ENCODE results near the gene CYP27C1. TPM values are rescaled to one million over a fixed set of nuclear protein-coding genes. Genes with fewer than 3 reads are reported as not detected.
A peak's percentile ranks its signal among the peaks of the same experiment; 100 is the strongest.
"Not testable (repeated sequence)": the region's sequence is repeated elsewhere in the genome, so short reads cannot be mapped to it uniquely, and the experiment has no call there.

The CYP27C1 gene
- polyA plus RNA-seq, 3 donors, result 5.3 to 11.5 (median 9.5) TPM

DNA sequence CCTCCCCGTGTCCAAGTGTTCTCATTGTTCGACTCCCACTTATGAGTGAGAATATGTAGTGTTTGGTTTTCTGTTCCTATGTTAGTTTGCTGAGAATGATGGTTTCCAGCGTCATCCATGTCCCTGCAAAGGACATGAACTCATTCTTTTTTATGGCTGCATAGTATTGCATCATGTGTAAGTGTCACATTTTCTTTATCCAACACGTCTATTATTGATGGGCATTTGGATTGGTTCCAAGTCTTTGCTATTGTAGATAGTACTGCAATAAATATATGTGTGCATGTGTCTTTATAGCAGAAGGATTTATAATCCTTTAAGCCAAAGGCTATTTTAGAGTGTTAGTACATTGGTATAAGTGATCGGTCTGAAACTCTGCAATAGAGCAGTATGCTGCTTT is 4.0 kb upstream of the CYP27C1 start:
- DNase-seq, result not testable (repeated sequence)

DNA sequence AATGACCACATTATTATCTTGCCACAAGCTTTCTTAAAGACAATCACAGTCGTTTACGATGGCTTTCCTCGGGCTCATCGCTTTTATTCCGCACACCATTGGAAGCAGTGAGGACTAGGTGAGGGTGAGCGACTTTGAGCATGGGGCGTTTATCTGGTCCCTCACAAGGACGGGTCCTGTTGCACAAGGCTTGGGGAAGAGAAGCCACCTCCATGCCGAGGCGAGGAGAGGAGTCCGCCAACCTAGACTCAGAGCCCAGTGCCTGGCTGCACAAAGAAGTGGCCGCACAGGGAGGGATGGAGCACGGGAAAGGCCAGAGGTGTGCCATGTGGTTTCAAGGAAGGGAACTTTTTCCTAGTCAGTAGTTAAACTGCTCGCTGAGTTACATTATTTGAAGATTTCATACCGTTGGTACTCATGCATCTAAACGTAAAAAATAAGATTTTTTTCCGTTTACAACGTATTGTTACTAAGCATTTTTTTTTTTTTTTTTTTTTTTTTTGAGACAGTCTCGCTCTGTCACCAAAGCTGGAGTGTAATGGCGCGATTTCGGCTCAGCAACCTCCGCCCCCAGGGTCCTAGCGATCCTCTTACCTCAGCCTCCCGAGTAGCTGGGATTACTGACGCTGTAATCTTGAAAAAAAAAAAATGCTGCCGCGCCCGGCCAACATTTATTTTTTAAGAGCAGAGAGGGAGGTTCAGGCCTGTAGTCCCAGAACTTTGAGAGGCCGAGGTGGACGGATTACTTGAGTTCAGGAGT is 849 bp upstream of the CYP27C1 start:
- DNase-seq, result peak; percentile 54

DNA sequence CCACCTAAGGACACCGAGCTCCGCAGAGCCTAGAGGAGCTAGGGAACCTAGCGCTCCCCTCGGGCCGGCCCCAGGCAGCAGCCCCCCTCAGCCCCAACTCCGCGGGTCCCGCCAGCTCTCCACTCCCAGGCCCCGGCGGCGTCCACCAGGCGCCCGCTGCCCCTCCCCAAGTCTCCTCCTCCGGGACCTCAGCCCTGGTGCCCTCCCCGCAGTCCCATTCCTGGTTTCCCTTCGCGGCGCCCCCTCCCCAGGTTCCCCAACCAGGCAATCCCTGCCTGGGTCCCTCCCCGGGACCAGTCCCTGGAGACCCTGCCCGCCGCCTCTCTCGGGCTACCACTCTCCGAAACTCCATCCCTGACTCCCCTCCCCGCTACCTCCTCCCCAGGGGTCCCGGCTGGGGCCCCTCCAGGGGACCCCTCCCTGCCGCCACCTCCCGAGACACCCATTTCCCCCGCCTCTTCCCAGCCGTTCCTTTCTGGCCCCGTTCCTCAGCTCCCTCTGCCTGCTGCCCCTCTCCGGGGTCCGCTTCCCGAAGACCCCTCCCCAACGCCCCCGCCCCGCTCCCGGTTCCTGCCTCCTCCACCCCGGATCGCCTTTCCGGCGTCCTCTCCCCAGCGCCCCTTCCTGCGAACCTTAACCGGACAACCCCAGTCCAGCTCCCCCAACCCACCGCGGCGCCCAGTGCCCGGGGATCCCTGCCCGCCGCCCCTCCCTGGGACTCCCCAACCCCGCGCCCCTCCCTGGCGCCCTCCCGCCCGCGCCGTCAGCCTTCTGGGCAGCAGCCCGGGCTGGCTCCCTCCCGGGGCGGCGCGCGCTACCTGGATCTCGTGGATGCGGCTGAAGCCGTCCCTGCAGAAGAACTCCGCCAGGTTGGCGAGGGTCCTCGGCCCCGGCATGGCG is 678 bp downstream of the CYP27C1 start:
- peak; percentile 70 for DNase-seq

DNA sequence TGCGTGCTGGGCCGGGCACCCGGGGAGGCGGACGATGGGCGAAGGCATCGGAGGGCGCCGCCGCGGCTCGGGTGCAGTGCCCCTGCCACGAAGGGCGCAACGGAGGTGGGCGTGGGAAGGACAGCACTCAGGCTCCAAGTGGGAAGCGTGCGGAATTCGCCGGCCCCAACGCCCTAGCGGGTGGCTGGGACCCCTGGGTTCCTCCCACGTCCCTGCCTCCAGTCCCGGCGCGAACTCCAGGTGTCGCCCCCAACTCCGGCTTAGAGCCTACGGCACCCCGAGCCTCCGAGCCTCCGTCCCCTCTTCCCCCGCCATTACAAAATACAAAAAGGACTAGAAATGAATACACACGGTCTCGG is 1.3 kb downstream of the CYP27C1 start:
- DNase-seq, result no peak

GRCh38 chr2:127217470-127218325 is 2.4 kb downstream of the CYP27C1 start:
- DNase-seq, result no peak

DNA sequence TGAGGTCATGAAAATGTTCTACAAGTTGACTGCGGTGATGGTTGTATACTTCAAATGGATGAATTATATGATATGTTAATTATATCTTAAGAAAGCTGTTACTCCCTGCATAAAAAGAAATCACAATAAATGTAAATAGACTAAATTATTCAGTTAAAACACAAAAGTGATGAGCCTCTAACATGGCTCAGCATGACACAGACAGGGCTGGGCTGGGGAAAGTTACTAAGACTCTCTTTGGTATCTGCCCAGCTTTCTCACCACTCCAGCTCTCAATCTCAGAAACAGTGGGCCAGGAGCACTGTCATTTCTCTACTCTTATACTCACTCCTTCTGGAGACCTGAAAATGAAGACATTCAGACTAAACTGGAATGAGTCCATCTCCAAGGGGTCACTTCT is 3.5 kb downstream of the CYP27C1 start:
- no peak for DNase-seq

GRCh38 chr2:127216095-127216494 is 4.0 kb downstream of the CYP27C1 start:
- DNase-seq, result no peak

GRCh38 chr2:127214201-127214600 is 5.9 kb downstream of the CYP27C1 start:
- DNase-seq, result not testable (repeated sequence)

GRCh38 chr2:127208313-127208712 is 11.8 kb downstream of the CYP27C1 start:
- DNase-seq, result no peak

DNA sequence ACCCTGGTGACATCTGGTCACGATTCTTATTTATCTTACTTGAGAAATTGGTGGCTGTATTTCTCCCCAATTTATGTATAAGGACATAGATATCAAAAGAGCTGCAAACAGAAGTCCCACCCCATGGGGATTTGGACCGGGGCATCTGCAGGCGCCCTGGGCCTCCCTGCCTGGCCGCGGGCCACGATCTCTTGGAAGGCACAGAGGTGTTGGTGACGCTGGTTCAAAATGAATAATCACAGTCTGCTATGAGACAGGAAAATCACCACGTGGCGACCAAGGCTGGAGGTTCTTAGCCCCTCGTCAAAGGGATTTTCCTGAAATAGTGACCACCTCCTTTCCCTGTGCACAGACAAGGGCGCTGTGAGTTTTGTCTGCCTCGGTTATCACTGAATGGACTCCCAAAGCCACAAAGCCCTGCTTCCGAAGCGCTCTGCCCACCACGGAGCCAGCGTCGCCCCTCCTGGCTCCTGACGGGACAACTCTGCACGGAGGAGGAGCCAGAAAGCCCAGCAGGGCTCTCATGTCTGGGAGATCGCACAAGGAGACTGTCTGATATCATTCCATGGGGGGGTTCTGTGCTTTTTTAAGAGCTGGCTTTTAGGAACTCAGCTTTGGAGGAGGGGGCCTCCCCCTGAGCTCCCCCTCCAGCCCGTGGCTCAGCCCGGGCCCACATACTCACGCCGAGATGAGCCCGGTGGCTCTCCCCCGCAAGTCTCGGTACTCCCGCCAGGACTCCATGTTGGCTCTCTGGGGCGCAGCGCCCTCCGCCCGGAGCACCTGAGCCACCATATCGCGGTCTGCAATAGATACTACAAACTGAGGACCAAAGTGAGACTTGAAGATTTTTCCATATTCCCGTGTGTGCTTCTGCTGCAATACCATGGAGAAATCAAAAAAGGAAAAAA is 14.6 kb downstream of the CYP27C1 start:
- DNase-seq, result no peak

DNA sequence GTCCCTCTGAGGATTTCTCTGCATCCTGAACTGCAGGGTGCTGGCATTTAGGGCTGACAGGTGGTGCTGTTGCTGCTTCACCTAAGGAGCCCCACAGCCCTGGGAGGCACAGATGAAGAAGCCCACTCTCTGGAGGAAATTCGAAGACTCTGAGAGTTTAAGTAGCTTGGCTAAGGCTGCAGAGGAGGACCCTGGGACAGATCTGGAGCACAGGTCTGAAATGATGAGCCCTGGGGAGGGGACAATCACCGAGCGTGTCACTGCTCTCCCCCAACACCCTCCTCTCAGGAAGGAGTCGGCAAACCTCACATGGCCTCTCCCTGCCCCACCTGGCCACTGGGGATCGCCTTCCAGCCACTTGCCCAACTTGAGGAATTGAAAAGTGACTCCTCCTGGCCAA is 18.6 kb downstream of the CYP27C1 start:
- DNase-seq, result no peak

GRCh38 chr2:127200962-127201361 is 19.1 kb downstream of the CYP27C1 start:
- no peak for DNase-seq

DNA sequence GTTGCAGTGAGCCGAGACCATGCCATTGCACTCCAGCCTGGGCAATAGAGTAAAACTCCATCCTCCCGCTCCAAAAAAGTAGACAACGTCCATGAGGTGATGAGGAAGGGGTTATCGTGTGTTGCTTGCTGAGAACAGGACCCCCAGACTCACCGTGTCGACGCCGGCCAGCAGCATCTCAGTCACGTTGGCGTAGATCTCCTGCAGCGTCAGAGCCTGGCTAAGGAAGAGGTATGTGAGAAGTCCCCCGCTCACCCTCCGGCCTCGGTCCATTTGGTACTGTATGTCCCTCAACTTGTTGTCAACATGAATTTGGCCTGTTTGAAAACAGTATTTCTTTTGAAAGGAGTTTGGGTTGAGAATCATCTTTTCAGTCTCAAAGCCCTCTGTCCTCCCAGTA is 20.9 kb downstream of the CYP27C1 start:
- DNase-seq, result no peak

GRCh38 chr2:127197475-127198385 is 22.4 kb downstream of the CYP27C1 start:
- DNase-seq, result no peak

- no peak for DNase-seq
These were observed 23.1 kb downstream of the CYP27C1 start for GRCh38 chr2:127196998-127197397.

DNA sequence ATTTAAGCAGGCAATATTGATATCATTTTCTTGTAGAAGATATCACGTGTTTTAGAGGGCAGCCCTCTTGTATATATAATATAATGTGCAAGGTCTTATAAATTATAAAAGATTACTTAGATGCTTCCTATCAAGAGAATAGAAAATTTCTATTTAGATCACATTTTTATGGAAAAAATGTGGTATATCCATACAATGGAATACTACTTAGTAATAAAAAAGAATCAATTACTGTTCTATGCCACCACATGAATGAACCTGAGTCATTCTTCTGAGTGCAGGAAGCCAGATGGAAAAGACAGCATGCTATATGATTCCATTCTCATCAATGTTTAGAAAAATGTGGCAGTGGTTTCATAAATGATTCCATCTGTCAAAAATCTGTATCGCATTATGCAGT is 23.6 kb downstream of the CYP27C1 start:
- no peak for DNase-seq

- no peak for DNase-seq
These were observed 24.7 kb downstream of the CYP27C1 start for GRCh38 chr2:127195140-127196074.

- DNase-seq, result no peak
These were observed 25.7 kb downstream of the CYP27C1 start for GRCh38 chr2:127194447-127194846.

DNA sequence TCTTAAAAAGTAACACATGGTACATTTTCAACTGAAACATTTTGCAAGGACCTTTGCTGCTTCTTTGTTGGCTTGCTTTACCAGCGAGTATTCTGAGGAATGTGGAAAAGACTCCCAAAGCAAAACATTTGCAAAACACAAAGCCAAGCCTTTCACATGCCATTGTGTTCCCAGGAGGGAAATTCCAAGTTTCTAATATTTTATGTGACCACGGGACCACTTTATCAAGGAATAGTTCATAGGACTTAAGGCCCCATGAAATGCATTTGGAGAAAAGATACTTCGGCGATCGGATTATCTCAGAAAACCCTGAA is 26.2 kb downstream of the CYP27C1 start:
- no peak for DNase-seq
